ENCODE measurements around the gene AIRE. TPM values are rescaled to one million over a fixed set of nuclear protein-coding genes. Genes with fewer than 3 reads are reported as not detected.

AIRE gene
- total RNA-seq, 1 donor from 2014 or later, result not detected

GRCh38 chr21:44314561-44314960, 28.9 kb downstream of the AIRE start:
- Mint-ChIP-seq H3K27ac (ENCODE audit: unreplicated experiment) (no peak overlapping the region), H3K27me3 (ENCODE audit: unreplicated experiment) (peaks cover 4% of the 10 kb centered on the region), H3K36me3 (ENCODE audit: unreplicated experiment) (no peaks in the 10 kb centered on the region), H3K4me3 (ENCODE audit: unreplicated experiment) (no peak overlapping the region), H3K9me3 (ENCODE audit: unreplicated experiment) (peaks cover 2% of the 10 kb centered on the region), H3K4me1 (ENCODE audit: low read depth, unreplicated experiment) (no peaks in the 10 kb centered on the region)
- DNase-seq, result no peak
- TF ChIP-seq, protein P1, sequence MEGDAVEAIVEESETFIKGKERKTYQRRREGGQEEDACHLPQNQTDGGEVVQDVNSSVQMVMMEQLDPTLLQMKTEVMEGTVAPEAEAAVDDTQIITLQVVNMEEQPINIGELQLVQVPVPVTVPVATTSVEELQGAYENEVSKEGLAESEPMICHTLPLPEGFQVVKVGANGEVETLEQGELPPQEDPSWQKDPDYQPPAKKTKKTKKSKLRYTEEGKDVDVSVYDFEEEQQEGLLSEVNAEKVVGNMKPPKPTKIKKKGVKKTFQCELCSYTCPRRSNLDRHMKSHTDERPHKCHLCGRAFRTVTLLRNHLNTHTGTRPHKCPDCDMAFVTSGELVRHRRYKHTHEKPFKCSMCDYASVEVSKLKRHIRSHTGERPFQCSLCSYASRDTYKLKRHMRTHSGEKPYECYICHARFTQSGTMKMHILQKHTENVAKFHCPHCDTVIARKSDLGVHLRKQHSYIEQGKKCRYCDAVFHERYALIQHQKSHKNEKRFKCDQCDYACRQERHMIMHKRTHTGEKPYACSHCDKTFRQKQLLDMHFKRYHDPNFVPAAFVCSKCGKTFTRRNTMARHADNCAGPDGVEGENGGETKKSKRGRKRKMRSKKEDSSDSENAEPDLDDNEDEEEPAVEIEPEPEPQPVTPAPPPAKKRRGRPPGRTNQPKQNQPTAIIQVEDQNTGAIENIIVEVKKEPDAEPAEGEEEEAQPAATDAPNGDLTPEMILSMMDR (IDR thresholded peaks at IDR 0.05; ENCODE audit: partially characterized antibody, unreplicated experiment), result no peak

- Mint-ChIP-seq H3K4me1 (ENCODE audit: low read depth, unreplicated experiment) (no peaks in the 10 kb centered on the region), H3K27ac (ENCODE audit: unreplicated experiment) (no peak overlapping the region)
Observed at GRCh38 chr21:44315691-44316203, 30.1 kb downstream of the AIRE start.

GRCh38 chr21:44316277-44316900, 30.7 kb downstream of the AIRE start:
- no peak overlapping the region for H3K27ac Mint-ChIP-seq (ENCODE audit: unreplicated experiment)
- no peak overlapping the region for H3K4me3 Mint-ChIP-seq (ENCODE audit: unreplicated experiment)
- no peak for DNase-seq
- TF ChIP-seq, protein P1 (IDR thresholded peaks at IDR 0.05; ENCODE audit: partially characterized antibody, unreplicated experiment), result no peak
- H3K27me3 Mint-ChIP-seq (ENCODE audit: unreplicated experiment), result peaks cover 5% of the 10 kb centered on the region
- H3K4me1 Mint-ChIP-seq (ENCODE audit: low read depth, unreplicated experiment), result no peaks in the 10 kb centered on the region
- peaks cover 2% of the 10 kb centered on the region for H3K9me3 Mint-ChIP-seq (ENCODE audit: unreplicated experiment)
- no peaks in the 10 kb centered on the region for H3K36me3 Mint-ChIP-seq (ENCODE audit: unreplicated experiment)

More at GRCh38 chr21:44315691-44316203, 30.1 kb downstream of the AIRE start:
- Mint-ChIP-seq H3K36me3 (ENCODE audit: unreplicated experiment) (no peaks in the 10 kb centered on the region), H3K4me3 (ENCODE audit: unreplicated experiment) (no peak overlapping the region), H3K9me3 (ENCODE audit: unreplicated experiment) (peaks cover 2% of the 10 kb centered on the region), H3K27me3 (ENCODE audit: unreplicated experiment) (peaks cover 7% of the 10 kb centered on the region)
- no peak for DNase-seq
- TF ChIP-seq, protein P1 (IDR thresholded peaks at IDR 0.05; ENCODE audit: partially characterized antibody, unreplicated experiment), result no peak

DNA sequence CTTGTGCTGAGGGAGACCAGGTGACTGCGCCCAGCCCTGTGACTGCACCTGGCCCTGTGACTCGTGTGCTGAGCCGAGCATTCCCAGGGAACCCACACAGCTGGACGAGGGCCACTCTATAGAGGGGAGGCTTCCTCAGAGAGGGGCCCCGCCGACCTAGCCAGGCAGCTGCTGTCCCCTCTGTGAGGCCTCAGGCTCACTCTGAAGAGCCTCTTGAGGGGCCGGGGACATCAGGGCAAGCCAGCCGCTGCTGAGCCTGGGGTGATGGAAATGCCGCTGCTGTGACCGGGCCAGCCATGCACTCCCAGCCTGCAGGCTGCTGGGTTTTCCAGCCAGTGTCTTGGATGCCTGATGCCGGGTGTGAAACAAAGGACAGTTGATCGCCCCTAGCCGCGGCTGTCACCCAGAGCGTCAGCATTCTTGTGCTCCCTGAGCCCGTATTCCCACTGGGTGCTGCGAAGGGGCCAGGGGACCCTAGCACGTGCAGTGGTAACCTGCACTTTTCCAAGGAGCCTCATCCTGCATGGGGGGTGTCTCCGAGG, 31.6 kb downstream of the AIRE start:
- DNase-seq, result no peak
- Mint-ChIP-seq H3K4me3 (ENCODE audit: unreplicated experiment) (no peak overlapping the region), H3K36me3 (ENCODE audit: unreplicated experiment) (no peaks in the 10 kb centered on the region), H3K9me3 (ENCODE audit: unreplicated experiment) (no peaks in the 10 kb centered on the region), H3K27ac (ENCODE audit: unreplicated experiment) (no peak overlapping the region), H3K27me3 (ENCODE audit: unreplicated experiment) (peaks cover 2% of the 10 kb centered on the region), H3K4me1 (ENCODE audit: low read depth, unreplicated experiment) (no peaks in the 10 kb centered on the region)
- TF ChIP-seq, protein P1 (IDR thresholded peaks at IDR 0.05; ENCODE audit: partially characterized antibody, unreplicated experiment), result no peak

GRCh38 chr21:44317871-44318270, 32.2 kb downstream of the AIRE start:
- no peak for DNase-seq
- Mint-ChIP-seq H3K36me3 (ENCODE audit: unreplicated experiment) (no peaks in the 10 kb centered on the region), H3K4me3 (ENCODE audit: unreplicated experiment) (no peak overlapping the region), H3K27ac (ENCODE audit: unreplicated experiment) (no peak overlapping the region), H3K4me1 (ENCODE audit: low read depth, unreplicated experiment) (no peaks in the 10 kb centered on the region), H3K27me3 (ENCODE audit: unreplicated experiment) (peaks cover 2% of the 10 kb centered on the region), H3K9me3 (ENCODE audit: unreplicated experiment) (no peaks in the 10 kb centered on the region)
- TF ChIP-seq, protein P1 (IDR thresholded peaks at IDR 0.05; ENCODE audit: partially characterized antibody, unreplicated experiment), result no peak

Measured in glutamatergic neuron (in vitro differentiated cells).